Liver (tissue), 3 donors: ENCODE results near the gene PTPRN2.

Source experiments
- EGR1 ChIP-seq, 2 donors: IDR thresholded peaks; 2 replicates each; pipeline ENCODE4 v1.6.1; 2016 to 2018; ENCODE audit warnings: antibody characterized with exemption in 2 of 2, low read depth in 2 of 2
- FOXA1 ChIP-seq: IDR thresholded peaks from 2 replicates; pipeline ENCODE4 v1.6.1; 2016; ENCODE audit warnings: antibody characterized with exemption
- JUND ChIP-seq, 2 donors: IDR thresholded peaks; 2 replicates each; pipeline ENCODE4 v1.6.1; 2016; ENCODE audit warnings: antibody characterized with exemption in 2 of 2
- RAD21 ChIP-seq, 2 donors: IDR thresholded peaks; 2 replicates each; pipeline ENCODE4 v1.6.1; 2016; ENCODE audit warnings: antibody characterized with exemption in 2 of 2, mild to moderate bottlenecking in 2 of 2
- RXRA ChIP-seq, 2 donors: IDR thresholded peaks; 2 replicates each; pipeline ENCODE4 v1.6.1; 2017 to 2018; ENCODE audit warnings: antibody characterized with exemption in 2 of 2, mild to moderate bottlenecking in 1 of 2
- TF ChIP-seq, protein P1 (sequence below): fragments of 150-350 bp; IDR thresholded peaks from 2 replicates; pipeline ENCODE4 v1.5.1; 2017; ENCODE audit warnings: improper control_type of control experiment, low read depth, low read length; ENCODE audit not compliant: missing input control
- TF ChIP-seq, protein P2 (sequence below): IDR thresholded peaks from 2 replicates; pipeline ENCODE4 v1.6.1; 2016; ENCODE audit warnings: antibody characterized with exemption
- TF ChIP-seq, protein P3 (sequence below): IDR thresholded peaks from 2 replicates; pipeline ENCODE4 v1.6.1; 2016; ENCODE audit warnings: antibody characterized with exemption, mild to moderate bottlenecking
- donor health status: healthy.
- donor health status: healthy.

DNA sequence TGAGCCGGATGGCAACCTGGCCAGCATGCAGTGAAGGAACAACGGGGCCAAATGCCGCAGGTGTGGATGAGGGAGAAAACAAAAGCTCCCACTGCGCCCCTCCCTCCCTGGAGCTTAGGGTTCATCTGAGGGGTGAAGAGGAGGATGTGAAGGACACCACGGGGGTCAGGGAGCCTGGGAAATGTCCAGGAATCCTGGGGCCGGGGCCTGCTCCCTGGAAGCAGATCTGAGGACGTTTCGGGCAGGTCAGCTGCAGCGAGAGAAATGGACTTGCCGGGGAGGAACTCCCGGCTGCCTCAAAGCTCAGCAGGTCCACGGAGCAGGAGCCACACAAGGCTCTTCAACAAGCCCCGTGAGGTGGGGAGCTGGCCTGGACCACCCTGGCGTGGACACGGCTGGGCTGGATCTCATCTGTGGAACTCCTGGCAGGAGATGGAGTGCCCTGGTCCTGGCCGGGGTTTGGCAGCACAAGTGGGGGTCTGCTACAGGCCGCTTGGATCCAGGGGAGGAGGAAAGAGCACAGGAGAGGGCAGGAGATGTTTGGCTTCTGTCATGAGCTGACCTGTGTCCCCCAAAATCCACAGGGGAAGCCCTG is 585.0 kb downstream of the PTPRN2 start:
- TF ChIP-seq, protein P1, sequence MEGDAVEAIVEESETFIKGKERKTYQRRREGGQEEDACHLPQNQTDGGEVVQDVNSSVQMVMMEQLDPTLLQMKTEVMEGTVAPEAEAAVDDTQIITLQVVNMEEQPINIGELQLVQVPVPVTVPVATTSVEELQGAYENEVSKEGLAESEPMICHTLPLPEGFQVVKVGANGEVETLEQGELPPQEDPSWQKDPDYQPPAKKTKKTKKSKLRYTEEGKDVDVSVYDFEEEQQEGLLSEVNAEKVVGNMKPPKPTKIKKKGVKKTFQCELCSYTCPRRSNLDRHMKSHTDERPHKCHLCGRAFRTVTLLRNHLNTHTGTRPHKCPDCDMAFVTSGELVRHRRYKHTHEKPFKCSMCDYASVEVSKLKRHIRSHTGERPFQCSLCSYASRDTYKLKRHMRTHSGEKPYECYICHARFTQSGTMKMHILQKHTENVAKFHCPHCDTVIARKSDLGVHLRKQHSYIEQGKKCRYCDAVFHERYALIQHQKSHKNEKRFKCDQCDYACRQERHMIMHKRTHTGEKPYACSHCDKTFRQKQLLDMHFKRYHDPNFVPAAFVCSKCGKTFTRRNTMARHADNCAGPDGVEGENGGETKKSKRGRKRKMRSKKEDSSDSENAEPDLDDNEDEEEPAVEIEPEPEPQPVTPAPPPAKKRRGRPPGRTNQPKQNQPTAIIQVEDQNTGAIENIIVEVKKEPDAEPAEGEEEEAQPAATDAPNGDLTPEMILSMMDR: no peak
- TF ChIP-seq, protein P2, sequence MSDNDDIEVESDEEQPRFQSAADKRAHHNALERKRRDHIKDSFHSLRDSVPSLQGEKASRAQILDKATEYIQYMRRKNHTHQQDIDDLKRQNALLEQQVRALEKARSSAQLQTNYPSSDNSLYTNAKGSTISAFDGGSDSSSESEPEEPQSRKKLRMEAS: no peak
- TF ChIP-seq JUND (IDR thresholded peaks at IDR 0.05): no peak
- TF ChIP-seq FOXA1: no peak
- TF ChIP-seq, protein P3, sequence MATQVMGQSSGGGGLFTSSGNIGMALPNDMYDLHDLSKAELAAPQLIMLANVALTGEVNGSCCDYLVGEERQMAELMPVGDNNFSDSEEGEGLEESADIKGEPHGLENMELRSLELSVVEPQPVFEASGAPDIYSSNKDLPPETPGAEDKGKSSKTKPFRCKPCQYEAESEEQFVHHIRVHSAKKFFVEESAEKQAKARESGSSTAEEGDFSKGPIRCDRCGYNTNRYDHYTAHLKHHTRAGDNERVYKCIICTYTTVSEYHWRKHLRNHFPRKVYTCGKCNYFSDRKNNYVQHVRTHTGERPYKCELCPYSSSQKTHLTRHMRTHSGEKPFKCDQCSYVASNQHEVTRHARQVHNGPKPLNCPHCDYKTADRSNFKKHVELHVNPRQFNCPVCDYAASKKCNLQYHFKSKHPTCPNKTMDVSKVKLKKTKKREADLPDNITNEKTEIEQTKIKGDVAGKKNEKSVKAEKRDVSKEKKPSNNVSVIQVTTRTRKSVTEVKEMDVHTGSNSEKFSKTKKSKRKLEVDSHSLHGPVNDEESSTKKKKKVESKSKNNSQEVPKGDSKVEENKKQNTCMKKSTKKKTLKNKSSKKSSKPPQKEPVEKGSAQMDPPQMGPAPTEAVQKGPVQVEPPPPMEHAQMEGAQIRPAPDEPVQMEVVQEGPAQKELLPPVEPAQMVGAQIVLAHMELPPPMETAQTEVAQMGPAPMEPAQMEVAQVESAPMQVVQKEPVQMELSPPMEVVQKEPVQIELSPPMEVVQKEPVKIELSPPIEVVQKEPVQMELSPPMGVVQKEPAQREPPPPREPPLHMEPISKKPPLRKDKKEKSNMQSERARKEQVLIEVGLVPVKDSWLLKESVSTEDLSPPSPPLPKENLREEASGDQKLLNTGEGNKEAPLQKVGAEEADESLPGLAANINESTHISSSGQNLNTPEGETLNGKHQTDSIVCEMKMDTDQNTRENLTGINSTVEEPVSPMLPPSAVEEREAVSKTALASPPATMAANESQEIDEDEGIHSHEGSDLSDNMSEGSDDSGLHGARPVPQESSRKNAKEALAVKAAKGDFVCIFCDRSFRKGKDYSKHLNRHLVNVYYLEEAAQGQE: no peak
- no peak for TF ChIP-seq EGR1 (IDR thresholded peaks at IDR 0.05; ENCODE audit: low read depth in 2 of 2)
- no peak for TF ChIP-seq RAD21 (IDR thresholded peaks at IDR 0.05)
- TF ChIP-seq RXRA (IDR thresholded peaks at IDR 0.05): no peak
